HG03060 (cell line): ENCODE data around the gene CENPF.
"Not testable (repeated sequence)": the region's sequence is repeated elsewhere in the genome, so short reads cannot be mapped to it uniquely, and the experiment has no call there.

Experiments used
- ATAC-seq: cut with Tn5 transposase; IDR thresholded peaks from one replicate; pipeline ENCODE4 v1.9.1; 2021; ENCODE audit warnings: low read depth, moderate number of reproducible peaks; ENCODE audit not compliant: unreplicated experiment

The CENPF gene

GRCh38 chr1:214582289-214582891 is 20.6 kb upstream of the CENPF start:
- ATAC-seq = no peak

- no peak for ATAC-seq
Observed at GRCh38 chr1:214583113-214583512, 19.9 kb upstream of the CENPF start.

- no peak for ATAC-seq
Observed at GRCh38 chr1:214583824-214584554, 19.0 kb upstream of the CENPF start.

- peak; percentile 77 for ATAC-seq
Observed at GRCh38 chr1:214584805-214585766, 17.9 kb upstream of the CENPF start.

GRCh38 chr1:214586621-214587020 is 16.4 kb upstream of the CENPF start:
- ATAC-seq = no peak

GRCh38 chr1:214587165-214587564 is 15.8 kb upstream of the CENPF start:
- ATAC-seq = no peak

- no peak for ATAC-seq
Observed at GRCh38 chr1:214588963-214589597, 13.9 kb upstream of the CENPF start.

- no peak for ATAC-seq
Observed at GRCh38 chr1:214590696-214591095, 12.3 kb upstream of the CENPF start.

- not testable (repeated sequence) for ATAC-seq
Observed at GRCh38 chr1:214591918-214592317, 11.1 kb upstream of the CENPF start.

- ATAC-seq = no peak
Observed at GRCh38 chr1:214593158-214593557, 9.8 kb upstream of the CENPF start.

- no peak for ATAC-seq
Observed at GRCh38 chr1:214603819-214604252, 841 bp downstream of the CENPF start.

- no peak for ATAC-seq
Observed at GRCh38 chr1:214604523-214604922, 1.5 kb downstream of the CENPF start.

GRCh38 chr1:214605484-214605883 is 2.5 kb downstream of the CENPF start:
- ATAC-seq = not testable (repeated sequence)

GRCh38 chr1:214605933-214606925 is 3.2 kb downstream of the CENPF start:
- not testable (repeated sequence) for ATAC-seq

- ATAC-seq = not testable (repeated sequence)
Observed at GRCh38 chr1:214607492-214608215, 4.7 kb downstream of the CENPF start.

GRCh38 chr1:214608216-214608783 is 5.3 kb downstream of the CENPF start:
- ATAC-seq = not testable (repeated sequence)

- ATAC-seq = not testable (repeated sequence)
Observed at GRCh38 chr1:214608817-214609216, 5.8 kb downstream of the CENPF start.

GRCh38 chr1:214609692-214610091 is 6.7 kb downstream of the CENPF start:
- no peak for ATAC-seq
